Memory B cell (primary cell): Measurements from ENCODE around the gene TP53.

ENCODE experiments used
- ATAC-seq: fragments of 150-1000 bp; cut with Tn5 transposase; 2 replicates; pipeline ENCODE4 v1.10.0; 2021; ENCODE audit warnings: low read depth, mild to moderate bottlenecking, moderate library complexity
- DNase-seq, 2 donors: peaks; one replicate each; pipeline ENCODE4 v3.0.0; 2022; ENCODE audit warnings: low spot score in 2 of 2
- H3K27ac Mint-ChIP-seq: one replicate; pipeline ENCODE4 v1.8.0; 2022; ENCODE audit warnings: mild to moderate bottlenecking, moderate library complexity, mixed read lengths
- H3K27me3 Mint-ChIP-seq: one replicate; pipeline ENCODE4 v1.8.0; 2022; ENCODE audit warnings: mixed read lengths
- H3K36me3 Mint-ChIP-seq: one replicate; pipeline ENCODE4 v1.8.0; 2022; ENCODE audit warnings: mild to moderate bottlenecking, mixed read lengths
- H3K4me1 Mint-ChIP-seq: one replicate; pipeline ENCODE4 v1.8.0; 2022; ENCODE audit warnings: mixed read lengths
- H3K4me3 Mint-ChIP-seq: one replicate; pipeline ENCODE4 v1.8.0; 2022; ENCODE audit warnings: mild to moderate bottlenecking, moderate library complexity, mixed read lengths
- H3K9me3 Mint-ChIP-seq: one replicate; pipeline ENCODE4 v1.8.0; 2022; ENCODE audit warnings: mixed read lengths

TP53 gene

GRCh38 chr17:7701681-7702080, 14.4 kb upstream of the TP53 start:
- no peak for DNase-seq
- Mint-ChIP-seq H3K36me3 (peaks cover 37% of the 10 kb centered on the region), H3K4me3 (no peak overlapping the region), H3K27ac (no peak overlapping the region), H3K27me3 (peaks cover 32% of the 10 kb centered on the region), H3K9me3 (no peaks in the 10 kb centered on the region), H3K4me1 (peaks cover 17% of the 10 kb centered on the region)
- ATAC-seq: no peak

DNA sequence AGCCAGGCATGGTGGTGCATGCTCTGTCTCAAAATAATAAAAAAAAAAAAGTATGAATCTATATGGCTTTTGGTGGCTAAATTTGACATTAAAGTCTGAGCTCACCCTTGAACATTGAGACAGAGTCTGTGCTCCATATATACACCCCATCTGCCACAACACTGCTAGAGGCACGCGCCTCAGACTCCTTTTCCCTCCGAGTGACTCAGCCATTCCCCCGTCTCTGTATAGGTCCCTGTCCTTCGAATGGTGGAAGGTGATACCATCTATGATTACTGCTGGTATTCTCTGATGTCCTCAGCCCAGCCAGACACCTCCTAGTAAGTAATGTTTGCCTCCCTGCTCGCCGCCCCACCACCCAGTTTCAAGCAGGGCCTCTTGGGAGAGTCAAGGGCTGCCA, 13.2 kb upstream of the TP53 start:
- Mint-ChIP-seq H3K27me3 (peaks cover 25% of the 10 kb centered on the region), H3K27ac (no peak overlapping the region), H3K36me3 (peaks cover 46% of the 10 kb centered on the region), H3K4me3 (no peak overlapping the region), H3K9me3 (no peaks in the 10 kb centered on the region), H3K4me1 (peaks cover 14% of the 10 kb centered on the region)
- DNase-seq: no peak
- ATAC-seq: no peak

DNA sequence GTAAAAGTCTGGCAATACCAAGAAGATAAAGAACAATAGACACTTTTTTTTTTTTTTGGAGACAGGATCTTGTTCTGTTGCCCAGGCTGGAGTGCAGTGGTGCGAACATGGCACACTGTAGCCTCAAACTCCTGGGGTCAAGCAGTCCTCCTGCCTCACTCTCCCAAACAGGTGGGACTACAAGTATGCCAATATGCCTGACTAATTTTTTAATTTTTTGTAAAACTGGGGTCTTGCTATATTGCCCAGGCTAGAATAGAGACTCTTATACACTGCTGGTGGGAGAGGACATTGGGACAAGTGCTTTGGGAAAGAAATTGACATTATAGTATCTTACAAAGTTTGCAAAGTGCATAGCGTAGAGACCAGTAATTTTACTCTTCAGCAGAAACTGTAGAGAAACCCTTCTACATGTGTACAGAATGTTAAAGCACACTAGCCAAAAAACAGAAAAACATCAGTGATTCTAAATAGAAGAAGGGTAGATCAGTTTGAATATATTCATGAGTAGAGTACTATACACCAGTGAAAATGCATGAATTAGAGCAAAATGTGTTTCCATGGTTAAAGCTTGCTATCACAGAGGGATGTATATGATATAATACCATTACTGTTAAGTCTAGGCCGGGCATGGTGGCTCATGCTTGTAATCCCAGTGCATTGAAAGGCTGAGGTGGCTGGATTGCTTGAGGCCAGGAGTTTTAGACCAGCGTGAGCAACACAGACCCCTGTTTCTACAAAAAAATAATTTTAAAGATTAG, 10.7 kb upstream of the TP53 start:
- H3K36me3 Mint-ChIP-seq: peaks cover 48% of the 10 kb centered on the region
- peaks cover 1% of the 10 kb centered on the region for H3K4me1 Mint-ChIP-seq
- H3K9me3 Mint-ChIP-seq: no peaks in the 10 kb centered on the region
- H3K27me3 Mint-ChIP-seq: peaks cover 9% of the 10 kb centered on the region
- no peak for ATAC-seq
- no peak overlapping the region for H3K4me3 Mint-ChIP-seq
- no peak for DNase-seq
- no peak overlapping the region for H3K27ac Mint-ChIP-seq

- peaks cover 7% of the 10 kb centered on the region for H3K27me3 Mint-ChIP-seq
- H3K36me3 Mint-ChIP-seq: peaks cover 36% of the 10 kb centered on the region
- H3K27ac Mint-ChIP-seq: no peak overlapping the region
- H3K4me1 Mint-ChIP-seq: peaks cover 3% of the 10 kb centered on the region
- ATAC-seq (no peak), DNase-seq (no peak)
- H3K4me3 Mint-ChIP-seq: no peak overlapping the region
- H3K9me3 Mint-ChIP-seq: no peaks in the 10 kb centered on the region
Measured at GRCh38 chr17:7695586-7695985, 8.3 kb upstream of the TP53 start.

DNA sequence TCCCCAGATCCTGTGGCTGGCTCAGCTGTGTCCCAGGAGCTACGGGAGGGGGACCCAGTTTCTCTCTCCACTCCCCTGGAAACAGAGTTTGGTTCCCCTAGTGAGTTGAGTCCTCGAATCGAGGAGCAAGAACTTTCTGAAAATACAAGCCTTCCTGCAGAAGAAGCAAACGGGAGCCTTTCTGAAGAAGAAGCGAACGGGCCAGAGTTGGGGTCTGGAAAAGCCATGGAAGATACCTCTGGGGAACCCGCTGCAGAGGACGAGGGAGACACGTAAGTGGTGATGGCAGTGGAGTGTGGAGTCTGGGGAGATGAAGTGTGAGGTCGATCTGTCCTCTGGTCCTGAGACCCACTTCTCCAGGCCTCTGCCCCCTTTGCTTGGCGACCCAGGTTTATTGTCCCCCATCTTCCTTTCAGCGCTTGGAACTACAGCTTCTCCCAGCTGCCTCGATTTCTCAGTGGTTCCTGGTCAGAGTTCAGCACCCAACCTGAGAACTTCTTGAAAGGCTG, 1.6 kb upstream of the TP53 start:
- no peaks in the 10 kb centered on the region for H3K27me3 Mint-ChIP-seq

DNA sequence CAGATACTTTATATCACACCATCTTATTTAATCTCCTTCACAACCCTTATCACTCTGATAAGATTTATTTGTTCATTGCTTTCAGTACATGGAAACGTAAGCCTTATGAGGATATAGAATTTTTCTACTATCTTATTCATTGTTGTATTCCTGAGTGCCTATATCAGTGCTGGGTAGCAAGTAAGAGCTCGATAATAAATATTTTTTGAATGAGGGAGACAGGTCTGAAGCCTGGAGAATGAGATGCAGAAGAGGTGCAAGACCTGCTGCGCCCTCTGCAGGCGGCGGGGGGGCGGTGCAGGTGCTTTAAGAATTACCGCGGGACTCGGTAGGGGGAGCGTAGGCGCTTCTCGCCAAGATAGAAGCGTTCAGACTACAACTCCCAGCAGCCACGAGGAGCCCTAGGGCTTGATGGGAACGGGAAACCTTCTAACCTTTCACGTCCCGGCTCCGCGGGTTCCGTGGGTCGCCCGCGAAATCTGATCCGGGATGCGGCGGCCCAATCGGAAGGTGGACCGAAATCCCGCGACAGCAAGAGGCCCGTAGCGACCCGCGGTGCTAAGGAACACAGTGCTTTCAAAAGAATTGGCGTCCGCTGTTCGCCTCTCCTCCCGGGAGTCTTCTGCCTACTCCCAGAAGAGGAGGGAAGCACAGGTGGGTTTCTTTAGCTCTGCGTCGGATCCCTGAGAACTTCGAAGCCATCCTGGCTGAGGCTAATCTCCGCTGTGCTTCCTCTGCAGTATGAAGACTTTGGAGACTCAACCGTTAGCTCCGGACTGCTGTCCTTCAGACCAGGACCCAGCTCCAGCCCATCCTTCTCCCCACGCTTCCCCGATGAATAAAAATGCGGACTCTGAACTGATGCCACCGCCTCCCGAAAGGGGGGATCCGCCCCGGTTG, 868 bp upstream of the TP53 start, which contains the start of gene WRAP53:
TSS of gene WRAP53 (plus strand) at position 570 of the 900 bp plus-strand sequence. CDS start at position 742, 172 bp downstream.
- Mint-ChIP-seq H3K27me3 (no peaks in the 10 kb centered on the region), H3K36me3 (peaks cover 9% of the 10 kb centered on the region), H3K9me3 (no peaks in the 10 kb centered on the region), H3K4me3 (peak within 1 kb of the TSS; percentile 97), H3K4me1 (peaks cover 35% of the 10 kb centered on the region), H3K27ac (peak within 1 kb of the TSS; percentile 99)
- DNase-seq (peak; percentile 97), ATAC-seq (peak; percentile 67)

More for the DNA sequence above, 1.6 kb upstream of the TP53 start:
- Mint-ChIP-seq H3K9me3 (no peaks in the 10 kb centered on the region), H3K27ac (no peak overlapping the region), H3K4me1 (peaks cover 31% of the 10 kb centered on the region), H3K4me3 (peak overlapping the region; percentile 97), H3K36me3 (peaks cover 12% of the 10 kb centered on the region)
- ATAC-seq (no peak), DNase-seq (no peak)

GRCh38 chr17:7686222-7687071, 843 bp downstream of the TP53 start:
- H3K9me3 Mint-ChIP-seq: no peaks in the 10 kb centered on the region
- H3K36me3 Mint-ChIP-seq: peaks cover 5% of the 10 kb centered on the region
- DNase-seq: peak; percentile 81 to 87

GRCh38 chr17:7685533-7686221, 1.6 kb downstream of the TP53 start:
- ATAC-seq (peak; percentile 70), DNase-seq (peak; percentile 78 to 89)
- Mint-ChIP-seq H3K9me3 (no peaks in the 10 kb centered on the region), H3K4me3 (peak overlapping the region; percentile 97), H3K27ac (peak overlapping the region; percentile 99), H3K27me3 (no peaks in the 10 kb centered on the region), H3K36me3 (peaks cover 2% of the 10 kb centered on the region), H3K4me1 (peaks cover 34% of the 10 kb centered on the region)

More at GRCh38 chr17:7686222-7687071, 843 bp downstream of the TP53 start:
- Mint-ChIP-seq H3K4me1 (peaks cover 34% of the 10 kb centered on the region), H3K27ac (peak overlapping the region; percentile 99), H3K4me3 (peak overlapping the region; percentile 97), H3K27me3 (no peaks in the 10 kb centered on the region)
- peak; percentile 50 for ATAC-seq

- H3K4me1 Mint-ChIP-seq: peaks cover 31% of the 10 kb centered on the region
- no peaks in the 10 kb centered on the region for H3K36me3 Mint-ChIP-seq
- DNase-seq (no peak), ATAC-seq (no peak)
- peak overlapping the region; percentile 99 for H3K27ac Mint-ChIP-seq
- no peaks in the 10 kb centered on the region for H3K9me3 Mint-ChIP-seq
- H3K27me3 Mint-ChIP-seq: no peaks in the 10 kb centered on the region
- H3K4me3 Mint-ChIP-seq: peak overlapping the region; percentile 97
Measured at GRCh38 chr17:7684851-7685532, 2.3 kb downstream of the TP53 start.

- peaks cover 34% of the 10 kb centered on the region for H3K36me3 Mint-ChIP-seq
- H3K4me3 Mint-ChIP-seq: no peak overlapping the region
- DNase-seq: no peak
- no peaks in the 10 kb centered on the region for H3K27me3 Mint-ChIP-seq
- peaks cover 8% of the 10 kb centered on the region for H3K4me1 Mint-ChIP-seq
- H3K9me3 Mint-ChIP-seq: peaks cover 3% of the 10 kb centered on the region
- no peak for ATAC-seq
- H3K27ac Mint-ChIP-seq: no peak overlapping the region
Measured at GRCh38 chr17:7677388-7678067, 9.8 kb downstream of the TP53 start.

DNA sequence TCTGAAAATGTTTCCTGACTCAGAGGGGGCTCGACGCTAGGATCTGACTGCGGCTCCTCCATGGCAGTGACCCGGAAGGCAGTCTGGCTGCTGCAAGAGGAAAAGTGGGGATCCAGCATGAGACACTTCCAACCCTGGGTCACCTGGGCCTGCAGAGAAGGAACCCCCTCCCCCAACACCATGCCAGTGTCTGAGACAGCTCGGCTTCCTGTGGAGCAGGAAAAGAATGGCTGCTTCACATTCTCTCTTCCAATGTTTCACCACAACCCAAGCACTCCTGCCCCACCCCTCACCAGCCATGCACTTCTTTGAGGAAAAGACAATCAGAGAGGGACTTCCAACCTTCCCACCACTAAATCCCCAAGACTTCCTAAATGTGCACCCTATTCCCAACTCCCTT, 10.8 kb downstream of the TP53 start:
- Mint-ChIP-seq H3K27me3 (no peaks in the 10 kb centered on the region), H3K4me1 (peaks cover 6% of the 10 kb centered on the region), H3K9me3 (peaks cover 3% of the 10 kb centered on the region), H3K36me3 (peaks cover 37% of the 10 kb centered on the region), H3K4me3 (no peak overlapping the region), H3K27ac (no peak overlapping the region)
- ATAC-seq (no peak), DNase-seq (no peak)

- H3K27ac Mint-ChIP-seq: no peak overlapping the region
- H3K9me3 Mint-ChIP-seq: peaks cover 3% of the 10 kb centered on the region
- peaks cover 6% of the 10 kb centered on the region for H3K4me1 Mint-ChIP-seq
- ATAC-seq (no peak), DNase-seq (no peak)
- H3K27me3 Mint-ChIP-seq: no peaks in the 10 kb centered on the region
- no peak overlapping the region for H3K4me3 Mint-ChIP-seq
- peaks cover 37% of the 10 kb centered on the region for H3K36me3 Mint-ChIP-seq
Measured at GRCh38 chr17:7674934-7675333, 12.4 kb downstream of the TP53 start.
